GM19467 (cell line): ENCODE results near the gene MCMBP.
"Not testable (repeated sequence)": the region's sequence is repeated elsewhere in the genome, so short reads cannot be mapped to it uniquely, and the experiment has no call there.

Source experiments
- ATAC-seq: cut with Tn5 transposase; IDR thresholded peaks from one replicate; pipeline ENCODE4 v1.9.1; 2021; ENCODE audit warnings: mild to moderate bottlenecking, moderate library complexity; ENCODE audit not compliant: unreplicated experiment

Gene MCMBP

GRCh38 chr10:119872610-119872859 lies at the start of gene MCMBP:
Gene MCMBP (minus strand): TSS chr10:119872843. CDS start chr10:119872584, 259 bp downstream.
- peak; percentile 28 for ATAC-seq

GRCh38 chr10:119919826-119920225 lies 47.2 kb upstream of the MCMBP start:
- peak; percentile 56 for ATAC-seq

- ATAC-seq: no peak
These were observed 46.6 kb upstream of the MCMBP start for GRCh38 chr10:119919271-119919670.

GRCh38 chr10:119917777-119918176 lies 45.1 kb upstream of the MCMBP start:
- ATAC-seq: no peak

- no peak for ATAC-seq
These were observed 38.0 kb upstream of the MCMBP start for GRCh38 chr10:119910689-119911088.

DNA sequence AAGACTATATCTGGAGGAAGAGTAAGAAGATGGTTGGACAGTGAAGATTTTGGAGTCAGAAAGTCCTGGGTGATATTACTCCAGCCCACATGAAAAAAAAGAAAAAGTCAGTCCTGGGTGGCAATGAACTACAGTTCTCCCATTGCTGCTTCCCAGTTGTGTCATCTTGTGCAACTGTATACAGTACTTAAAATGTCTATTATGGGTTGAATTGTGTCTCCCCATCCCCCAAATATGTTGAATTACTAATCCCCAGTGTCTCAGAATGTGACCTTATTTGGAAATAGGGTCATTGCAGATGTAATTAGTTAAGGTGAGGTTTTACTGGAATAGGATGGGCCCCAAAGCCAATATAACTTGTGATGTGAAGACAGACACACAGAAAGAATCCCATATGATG lies 35.5 kb upstream of the MCMBP start:
- ATAC-seq: no peak

GRCh38 chr10:119907695-119908094 lies 35.1 kb upstream of the MCMBP start:
- ATAC-seq: not testable (repeated sequence)

- no peak for ATAC-seq
These were observed 31.5 kb upstream of the MCMBP start for GRCh38 chr10:119903946-119904666.

DNA sequence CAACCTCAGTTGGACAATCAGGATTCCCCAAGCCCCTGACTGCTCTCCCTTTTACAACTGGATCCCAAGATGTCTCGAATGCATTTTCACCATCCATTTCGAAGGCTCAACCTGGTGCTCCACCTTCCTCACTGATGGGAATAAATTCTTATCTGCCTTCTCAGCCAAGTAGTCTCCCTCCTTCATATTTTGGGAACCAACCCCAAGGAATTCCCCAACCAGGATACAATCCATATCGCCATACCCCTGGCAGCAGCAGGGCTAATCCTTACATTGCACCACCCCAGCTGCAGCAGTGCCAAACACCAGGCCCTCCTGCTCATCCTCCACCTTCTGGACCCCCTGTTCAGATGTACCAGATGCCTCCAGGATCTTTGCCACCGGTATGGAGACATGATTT lies 25.9 kb upstream of the MCMBP start:
- ATAC-seq: no peak

GRCh38 chr10:119896937-119897770 lies 24.5 kb upstream of the MCMBP start:
- no peak for ATAC-seq

DNA sequence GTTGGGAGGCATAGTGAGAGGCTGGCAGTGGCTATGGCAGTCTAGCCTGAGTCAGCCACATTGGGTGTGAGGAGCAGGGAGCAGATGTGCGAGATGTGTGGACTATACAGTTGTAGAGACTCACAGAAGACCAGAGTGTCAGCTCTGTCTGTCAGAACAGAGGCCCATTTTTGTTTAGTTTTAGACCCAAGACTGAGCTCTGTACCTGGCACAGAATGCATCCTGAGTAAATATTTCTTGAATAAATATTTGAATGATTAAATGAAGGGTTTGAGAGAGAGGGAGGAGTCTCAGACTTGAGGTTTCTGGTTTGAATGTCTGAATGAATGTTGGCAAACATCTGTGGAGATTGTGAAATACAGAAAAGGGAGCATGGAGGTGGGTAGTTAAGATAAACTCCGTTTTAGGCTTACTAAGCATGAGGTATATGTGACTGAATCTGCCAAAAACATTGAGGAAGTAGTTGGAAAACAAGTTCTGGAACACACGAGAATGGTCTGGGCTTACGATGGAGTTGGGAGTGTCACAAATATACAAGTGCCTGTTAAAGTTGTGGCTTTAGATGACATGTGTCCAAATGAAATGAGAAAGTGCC lies 23.5 kb upstream of the MCMBP start:
- ATAC-seq: no peak

- no peak for ATAC-seq
These were observed 21.3 kb upstream of the MCMBP start for GRCh38 chr10:119893845-119894427.

DNA sequence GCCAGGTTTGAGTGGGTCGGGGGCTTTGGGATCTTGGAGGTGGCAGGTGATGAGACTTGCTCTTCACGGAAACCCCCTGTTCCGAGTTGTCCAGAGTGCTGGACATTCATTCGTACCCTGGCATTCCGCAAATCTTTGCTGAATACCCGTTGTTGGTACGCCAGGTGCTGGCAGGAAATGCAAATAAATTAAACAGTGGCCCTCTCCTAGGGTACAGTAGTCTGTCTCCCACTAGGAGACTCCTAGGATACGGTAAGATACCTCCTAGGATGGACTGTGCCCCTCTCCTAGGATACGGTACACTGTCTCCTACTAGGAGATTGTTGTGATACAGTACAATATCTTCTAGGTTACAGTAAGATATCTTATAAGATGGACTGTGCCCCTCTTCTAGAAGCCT lies 20.4 kb upstream of the MCMBP start:
- ATAC-seq: no peak

- ATAC-seq: peak; percentile 99
These were observed 19.8 kb upstream of the MCMBP start, which contains the start of gene SEC23IP for GRCh38 chr10:119892188-119893065. Gene SEC23IP (plus strand): TSS chr10:119892730. CDS start chr10:119892783, 53 bp downstream.

GRCh38 chr10:119891849-119892187 lies 19.2 kb upstream of the MCMBP start:
- not testable (repeated sequence) for ATAC-seq

DNA sequence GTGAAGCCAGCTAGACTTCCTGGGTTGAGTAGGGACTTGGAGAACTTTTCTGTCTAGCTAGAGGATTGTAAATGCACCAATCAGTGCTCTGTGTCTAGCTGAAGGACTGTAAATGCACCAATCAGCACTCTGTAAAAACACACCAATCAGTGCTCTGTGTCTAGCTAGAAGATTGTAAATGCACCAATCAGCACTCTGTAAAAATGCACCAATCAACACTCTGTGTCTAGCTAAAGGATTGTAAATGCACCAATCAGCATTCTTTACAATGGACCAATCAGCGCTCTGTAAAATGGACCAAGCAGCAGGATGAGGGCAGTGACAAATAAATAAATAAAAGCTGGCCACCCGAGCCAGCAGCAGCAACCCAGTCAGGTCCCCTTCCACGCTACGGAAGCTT lies 17.7 kb upstream of the MCMBP start:
- not testable (repeated sequence) for ATAC-seq

DNA sequence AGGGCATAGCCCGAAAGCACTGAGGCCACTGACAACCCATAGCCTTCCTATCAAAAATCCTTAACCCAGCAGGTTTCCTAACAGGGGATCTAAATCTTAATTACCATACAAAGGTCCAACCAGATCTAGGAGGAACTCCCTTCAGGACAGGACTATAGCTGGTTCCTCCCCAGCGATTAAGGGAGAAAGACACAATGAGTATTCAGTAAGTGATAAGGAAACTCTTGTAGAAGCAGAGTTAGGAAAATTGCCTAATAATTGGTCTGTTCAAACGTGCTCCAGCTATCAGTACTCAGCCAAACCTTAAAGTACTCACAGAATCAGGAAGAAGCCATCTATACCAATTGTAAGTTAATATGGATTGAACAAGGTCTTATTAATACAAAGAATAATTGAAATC lies 16.6 kb upstream of the MCMBP start:
- ATAC-seq: not testable (repeated sequence)

DNA sequence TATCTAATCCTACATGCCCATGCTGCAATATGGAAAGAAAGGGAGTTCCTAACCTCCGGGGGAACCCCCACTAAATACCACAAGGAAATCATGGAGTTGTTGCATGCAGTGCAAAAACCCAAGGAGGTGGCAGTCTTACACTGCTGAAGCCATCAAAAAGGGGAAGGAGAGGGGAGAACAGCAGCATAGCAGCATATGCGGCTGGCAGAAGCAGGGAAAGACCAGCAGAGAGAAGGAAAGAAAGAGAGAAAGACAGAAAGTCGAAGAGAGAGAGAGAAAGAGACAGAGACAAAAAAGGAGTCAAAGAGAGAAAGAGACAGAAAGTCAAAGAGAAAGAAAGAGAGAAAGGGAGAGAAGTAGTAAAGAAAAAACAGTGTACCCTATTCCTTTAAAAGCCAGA lies 16.1 kb upstream of the MCMBP start:
- ATAC-seq: not testable (repeated sequence)

GRCh38 chr10:119886070-119886469 lies 13.4 kb upstream of the MCMBP start:
- not testable (repeated sequence) for ATAC-seq

- ATAC-seq: not testable (repeated sequence)
These were observed 11.4 kb upstream of the MCMBP start for GRCh38 chr10:119883901-119884611.
